ENCODE measurements around the gene GTF2F2. TPM values are rescaled to one million over a fixed set of nuclear protein-coding genes. Genes with fewer than 3 reads are reported as not detected.

GTF2F2 gene
- total and polyA plus RNA-seq, 2 donors (not counting 3 experiments of a cell fraction or from before 2014, with no cell fraction given) = 7.5 to 23.6 TPM

DNA sequence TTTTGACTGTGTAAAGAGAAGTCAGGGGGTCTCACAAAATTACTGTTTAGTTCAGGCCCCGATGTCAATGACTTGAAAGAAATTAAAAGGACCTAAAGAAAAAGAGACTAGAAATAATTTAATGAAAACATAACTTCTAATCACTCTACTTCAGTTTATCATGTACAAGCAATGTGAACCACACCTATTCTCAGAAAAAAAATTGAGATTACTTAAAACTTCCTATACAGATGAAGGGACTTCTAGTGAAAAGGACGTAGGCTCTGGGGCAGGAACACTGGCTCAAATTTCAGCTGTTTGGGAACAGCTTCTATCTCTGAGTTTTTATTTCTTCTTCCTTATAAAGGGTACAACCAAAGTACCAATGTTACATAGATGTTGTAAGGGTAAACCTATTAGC lies 182.7 kb downstream of the GTF2F2 start:
- no TSS peak for BruUV-seq (replicated peaks)
- POLR2A ChIA-PET = interaction anchor here (0.5 to 1.5 kb wide), 2 partner anchors 9 to 26 kb away, joined by 5 to 8 read pairs; no protein-coding TSS in a partner anchor
- no peaks in the 10 kb centered on the region for H3K79me2 ChIP-seq (ENCODE audit: control insufficient read depth, insufficient read depth, low read length)
- CTCF ChIA-PET = interaction anchor here (0.7 to 1.9 kb wide), 3 partner anchors 22 to 524 kb away, joined by 3 to 5 read pairs (median 4); no protein-coding TSS in a partner anchor
- TF ChIP-seq FOS (IDR thresholded peaks at IDR 0.05; ENCODE audit: borderline replicate concordance, insufficient read depth, low read length) (no peak), GATA2 (IDR thresholded peaks at IDR 0.05; ENCODE audit: insufficient read depth, insufficient read length, low read depth, low read length) (no peak), MYC (IDR thresholded peaks at IDR 0.05; ENCODE audit: low read depth, low read length) (no peak), POLR2A (IDR thresholded peaks at IDR 0.05; ENCODE audit: low read depth, low read length) (no peak)
- H2AFZ ChIP-seq (ENCODE audit: low read depth, low read length) = no peak overlapping the region
- H3K27ac ChIP-seq (ENCODE audit: insufficient read depth, low read depth, low read length) = no peak overlapping the region
- H3K27me3 ChIP-seq (ENCODE audit: control insufficient read depth in 2 of 2, insufficient read depth in 2 of 2, low read length in 2 of 2) = peaks cover 0 to 6% of the 10 kb centered on the region in 2 experiments
- H3K9me1 ChIP-seq (replicated peaks; ENCODE audit: control insufficient read depth, extremely low read depth, insufficient read depth, low read length) = no peaks in the 10 kb centered on the region
- no peaks in the 10 kb centered on the region for H3K36me3 ChIP-seq (ENCODE audit: control insufficient read depth in 2 of 2, extremely low read depth in 1 of 2, insufficient read depth in 2 of 2, low read length in 2 of 2)
- no peaks in the 10 kb centered on the region for H3K4me1 ChIP-seq (ENCODE audit: control insufficient read depth, extremely low read depth, insufficient read depth, low read length)
- H3K4me3 ChIP-seq (replicated peaks in 1 of 3; ENCODE audit: insufficient read depth in 1 of 3, low read depth in 1 of 3, low read length in 3 of 3) = no peak overlapping the region
- no peak overlapping the region for H3K4me2 ChIP-seq (ENCODE audit: insufficient read depth, low read length)
- dilution Hi-C loops (cut with MboI; ENCODE audit: extremely low pct_ligation_motif_present, low sequenced_read_pairs) = no loop called here
- no peak overlapping the region for H3K9ac ChIP-seq (replicated peaks; ENCODE audit: extremely low read depth, insufficient read depth, low read length)
- intact Hi-C loops (cut with micrococcal nuclease) = no loop called here
- H4K20me1 ChIP-seq (replicated peaks; ENCODE audit: control insufficient read depth, extremely low read depth, insufficient read depth, low read length) = no peaks in the 10 kb centered on the region
- H3K9me3 ChIP-seq (replicated peaks; ENCODE audit: control insufficient read depth, insufficient read depth, low read length) = no peaks in the 10 kb centered on the region
- FAIRE-seq (no peak), DNase-seq (ENCODE audit: low read depth, low spot score) (no peak)

DNA sequence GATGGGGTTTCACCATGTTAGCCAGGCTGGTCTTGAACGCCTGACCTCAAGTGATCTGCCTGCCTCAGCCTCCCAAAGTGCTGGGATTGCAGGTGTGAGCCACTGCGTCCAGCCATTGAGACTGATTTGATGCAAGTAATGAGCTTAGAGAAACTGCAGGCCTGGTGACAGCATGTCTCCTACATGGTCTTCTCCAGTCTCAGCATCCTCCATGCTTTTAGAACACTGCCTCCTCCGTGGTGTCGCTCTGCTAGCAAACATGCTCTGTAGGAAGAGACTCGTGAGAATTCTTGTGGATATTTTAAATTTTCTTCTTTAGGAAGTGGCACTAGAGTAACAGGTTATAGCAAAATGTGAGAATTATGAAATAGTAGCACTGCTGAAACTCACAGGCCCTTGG lies 183.6 kb downstream of the GTF2F2 start:
- Histone ChIP-seq H3K36me3 (ENCODE audit: control insufficient read depth in 2 of 2, extremely low read depth in 1 of 2, insufficient read depth in 2 of 2, low read length in 2 of 2) (no peaks in the 10 kb centered on the region), H3K9me1 (replicated peaks; ENCODE audit: control insufficient read depth, extremely low read depth, insufficient read depth, low read length) (no peaks in the 10 kb centered on the region), H3K9ac (replicated peaks; ENCODE audit: extremely low read depth, insufficient read depth, low read length) (no peak overlapping the region), H3K27ac (ENCODE audit: insufficient read depth, low read depth, low read length) (no peak overlapping the region), H3K4me2 (ENCODE audit: insufficient read depth, low read length) (no peak overlapping the region), H3K4me1 (ENCODE audit: control insufficient read depth, extremely low read depth, insufficient read depth, low read length) (no peaks in the 10 kb centered on the region), H3K9me3 (replicated peaks; ENCODE audit: control insufficient read depth, insufficient read depth, low read length) (no peaks in the 10 kb centered on the region), H3K79me2 (ENCODE audit: control insufficient read depth, insufficient read depth, low read length) (no peaks in the 10 kb centered on the region), H2AFZ (ENCODE audit: low read depth, low read length) (no peak overlapping the region), H3K4me3 (replicated peaks in 1 of 3; ENCODE audit: insufficient read depth in 1 of 3, low read depth in 1 of 3, low read length in 3 of 3) (no peak overlapping the region), H3K27me3 (ENCODE audit: control insufficient read depth in 2 of 2, insufficient read depth in 2 of 2, low read length in 2 of 2) (peaks cover 0 to 6% of the 10 kb centered on the region in 2 experiments), H4K20me1 (replicated peaks; ENCODE audit: control insufficient read depth, extremely low read depth, insufficient read depth, low read length) (no peaks in the 10 kb centered on the region)
- DNase-seq (ENCODE audit: low read depth, low spot score) = no peak
- intact Hi-C loops (cut with micrococcal nuclease) (no loop called here), dilution Hi-C loops (cut with MboI; ENCODE audit: extremely low pct_ligation_motif_present, low sequenced_read_pairs) (no loop called here)
- no peak for FAIRE-seq
- ChIA-PET POLR2A (no interaction called here), CTCF (interaction anchor here (0.7 to 1.9 kb wide), 3 partner anchors 11 to 257 kb away, joined by 3 to 5 read pairs (median 3); no protein-coding TSS in a partner anchor)
- TF ChIP-seq POLR2AphosphoS5 (IDR thresholded peaks at IDR 0.05; ENCODE audit: insufficient read depth, low read depth, low read length) (no peak), JUN (IDR thresholded peaks at IDR 0.05; ENCODE audit: borderline replicate concordance, insufficient read depth, insufficient read length, low read depth) (no peak), POLR2A (IDR thresholded peaks at IDR 0.05; ENCODE audit: low read depth, low read length) (no peak), EZH2 (IDR thresholded peaks at IDR 0.05; ENCODE audit: borderline replicate concordance, low read depth, low read length, severe bottlenecking) (no peak), FOS (IDR thresholded peaks at IDR 0.05; ENCODE audit: borderline replicate concordance, insufficient read depth, low read length) (no peak), MYC (IDR thresholded peaks at IDR 0.05; ENCODE audit: low read depth, low read length) (no peak), GATA2 (IDR thresholded peaks at IDR 0.05; ENCODE audit: insufficient read depth, insufficient read length, low read depth, low read length) (no peak)
- TF ChIP-seq, protein P1, sequence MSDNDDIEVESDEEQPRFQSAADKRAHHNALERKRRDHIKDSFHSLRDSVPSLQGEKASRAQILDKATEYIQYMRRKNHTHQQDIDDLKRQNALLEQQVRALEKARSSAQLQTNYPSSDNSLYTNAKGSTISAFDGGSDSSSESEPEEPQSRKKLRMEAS (IDR thresholded peaks at IDR 0.05; ENCODE audit: insufficient read depth, insufficient read length) = no peak
- TF ChIP-seq, protein P2, sequence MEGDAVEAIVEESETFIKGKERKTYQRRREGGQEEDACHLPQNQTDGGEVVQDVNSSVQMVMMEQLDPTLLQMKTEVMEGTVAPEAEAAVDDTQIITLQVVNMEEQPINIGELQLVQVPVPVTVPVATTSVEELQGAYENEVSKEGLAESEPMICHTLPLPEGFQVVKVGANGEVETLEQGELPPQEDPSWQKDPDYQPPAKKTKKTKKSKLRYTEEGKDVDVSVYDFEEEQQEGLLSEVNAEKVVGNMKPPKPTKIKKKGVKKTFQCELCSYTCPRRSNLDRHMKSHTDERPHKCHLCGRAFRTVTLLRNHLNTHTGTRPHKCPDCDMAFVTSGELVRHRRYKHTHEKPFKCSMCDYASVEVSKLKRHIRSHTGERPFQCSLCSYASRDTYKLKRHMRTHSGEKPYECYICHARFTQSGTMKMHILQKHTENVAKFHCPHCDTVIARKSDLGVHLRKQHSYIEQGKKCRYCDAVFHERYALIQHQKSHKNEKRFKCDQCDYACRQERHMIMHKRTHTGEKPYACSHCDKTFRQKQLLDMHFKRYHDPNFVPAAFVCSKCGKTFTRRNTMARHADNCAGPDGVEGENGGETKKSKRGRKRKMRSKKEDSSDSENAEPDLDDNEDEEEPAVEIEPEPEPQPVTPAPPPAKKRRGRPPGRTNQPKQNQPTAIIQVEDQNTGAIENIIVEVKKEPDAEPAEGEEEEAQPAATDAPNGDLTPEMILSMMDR (IDR thresholded peaks at IDR 0.05; ENCODE audit: extremely low read depth in 1 of 2, insufficient read depth in 1 of 2, low read depth in 1 of 2, low read length in 2 of 2) = no peak
- BruUV-seq (replicated peaks) = no TSS peak
